ENCODE results near the gene PTPN14. TPM values are rescaled to one million over a fixed set of nuclear protein-coding genes. Genes with fewer than 3 reads are reported as not detected.
A peak's percentile ranks its signal among the peaks of the same experiment; 100 is the strongest.

PTPN14 gene
- total RNA-seq, 1 donor, result 104 TPM

GRCh38 chr1:214449371-214449770, 102.0 kb downstream of the PTPN14 start:
- DNase-seq (ENCODE audit: low read depth), result no peak
- no peak for TF ChIP-seq CTCF (IDR thresholded peaks at IDR 0.05; ENCODE audit: insufficient read depth, low read depth, low read length)
- no peak overlapping the region for H3K4me3 ChIP-seq (ENCODE audit: low read depth, low read length)

- no peak overlapping the region for H3K4me3 ChIP-seq (ENCODE audit: low read depth, low read length)
- no peak for TF ChIP-seq CTCF (IDR thresholded peaks at IDR 0.05; ENCODE audit: insufficient read depth, low read depth, low read length)
- DNase-seq (ENCODE audit: low read depth), result no peak
These were observed 102.9 kb downstream of the PTPN14 start for GRCh38 chr1:214448536-214448935.

DNA sequence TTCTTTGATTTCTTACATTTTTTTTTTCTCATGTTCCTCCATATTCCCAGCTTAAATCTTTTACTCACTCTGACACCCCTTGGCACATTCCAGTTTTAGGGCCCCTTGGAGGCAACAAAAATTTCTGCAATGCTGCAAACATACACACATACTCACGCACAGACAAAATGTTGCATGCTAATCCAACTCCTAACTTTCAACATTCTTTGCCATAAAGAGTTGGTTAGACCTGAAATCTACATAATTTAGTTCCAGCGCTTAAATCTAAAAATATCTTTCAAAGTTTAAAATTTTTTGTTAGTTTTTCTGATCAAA, 103.9 kb downstream of the PTPN14 start:
- peak; percentile 38 for DNase-seq (ENCODE audit: low read depth)
- peak overlapping the region; percentile 9 for H3K4me3 ChIP-seq (ENCODE audit: low read depth, low read length)
- no peak for TF ChIP-seq CTCF (IDR thresholded peaks at IDR 0.05; ENCODE audit: insufficient read depth, low read depth, low read length)

DNA sequence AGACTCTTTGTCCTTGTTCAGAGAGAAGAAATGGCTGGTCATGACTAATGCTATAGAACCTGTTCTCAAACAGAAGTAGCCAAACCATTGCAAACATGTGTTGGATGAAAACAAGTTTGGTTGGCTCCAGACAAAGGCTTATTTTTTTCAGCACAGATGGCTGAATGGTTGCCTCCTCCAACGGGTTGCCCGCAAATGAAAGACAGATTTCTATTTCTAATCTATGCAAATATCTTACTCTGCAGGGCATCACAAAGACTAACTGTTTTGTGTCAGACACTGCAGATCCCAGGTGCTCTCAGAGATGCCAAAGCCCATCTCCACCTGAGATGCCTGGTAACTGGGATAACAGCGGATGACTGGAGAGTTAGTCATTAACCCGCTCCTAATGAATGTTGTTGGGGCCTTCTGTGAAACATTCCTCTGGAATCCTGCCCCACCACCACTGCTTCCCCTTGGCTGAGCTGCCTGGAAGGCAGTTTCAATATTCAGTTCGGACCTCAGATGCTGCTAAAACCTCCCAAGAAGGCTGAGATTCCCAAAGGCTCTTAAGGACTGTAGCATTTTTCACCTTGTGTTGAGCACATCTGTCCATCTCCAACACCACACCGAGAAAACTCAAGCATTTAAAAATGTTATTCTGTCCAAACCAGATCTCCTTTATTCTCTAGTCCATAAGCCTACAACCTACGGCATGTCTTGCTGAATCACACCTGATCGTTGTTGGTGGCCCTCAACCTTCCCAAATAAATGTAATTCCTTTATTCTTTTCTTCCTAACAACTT, 104.4 kb downstream of the PTPN14 start:
- H3K4me3 ChIP-seq (ENCODE audit: low read depth, low read length), result peak overlapping the region; percentile 9
- no peak for TF ChIP-seq CTCF (IDR thresholded peaks at IDR 0.05; ENCODE audit: insufficient read depth, low read depth, low read length)

GRCh38 chr1:214445831-214446614, 105.4 kb downstream of the PTPN14 start:
- peak; percentile 96 for DNase-seq (ENCODE audit: low read depth)
- no peak overlapping the region for H3K4me3 ChIP-seq (ENCODE audit: low read depth, low read length)
- TF ChIP-seq CTCF (IDR thresholded peaks at IDR 0.05; ENCODE audit: insufficient read depth, low read depth, low read length), result no peak

More for the DNA sequence above, 104.4 kb downstream of the PTPN14 start:
- DNase-seq (ENCODE audit: low read depth), result peak; percentile 89

DNA sequence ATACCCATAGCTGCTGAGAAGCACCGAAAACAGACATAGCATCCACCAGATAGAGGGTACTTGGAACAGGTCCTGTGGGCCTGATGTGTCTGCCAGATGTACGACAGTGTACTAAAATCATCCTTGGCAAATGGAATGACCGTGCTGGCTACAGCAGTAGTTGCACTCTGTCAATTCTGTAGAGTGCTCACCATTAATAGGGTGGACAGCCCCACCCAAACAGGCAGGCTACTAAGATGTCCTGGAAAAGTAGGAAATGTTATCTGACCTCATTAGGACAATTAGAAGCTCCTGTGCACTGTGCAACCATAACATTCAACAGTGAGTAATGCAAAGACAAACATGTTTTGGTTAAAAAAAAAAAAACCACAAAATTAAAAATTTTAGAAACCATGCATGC, 106.2 kb downstream of the PTPN14 start:
- TF ChIP-seq CTCF (IDR thresholded peaks at IDR 0.05; ENCODE audit: insufficient read depth, low read depth, low read length), result no peak
- peak; percentile 49 for DNase-seq (ENCODE audit: low read depth)
- no peak overlapping the region for H3K4me3 ChIP-seq (ENCODE audit: low read depth, low read length)
